Left ventricle myocardium inferior (tissue), 1 donor: ENCODE results near the gene CPPED1. TPM values are rescaled to one million over a fixed set of nuclear protein-coding genes. Genes with fewer than 3 reads are reported as not detected.

ENCODE experiments used
- DNase-seq: peaks from one replicate; pipeline ENCODE4 v3.0.0-alpha.2; 2020
- H3K27ac ChIP-seq: fragments of 200-600 bp; replicated peaks from 2 replicates; pipeline ENCODE4 v1.8.0; 2021
- H3K27me3 ChIP-seq: fragments of 200-600 bp; 2 replicates; pipeline ENCODE4 v1.8.0; 2021; ENCODE audit warnings: low read depth
- H3K36me3 ChIP-seq: fragments of 200-600 bp; 2 replicates; pipeline ENCODE4 v1.8.0; 2021
- H3K4me1 ChIP-seq: fragments of 200-600 bp; 2 replicates; pipeline ENCODE4 v1.8.0; 2021
- H3K4me3 ChIP-seq: fragments of 200-600 bp; 2 replicates; pipeline ENCODE4 v1.8.0; 2021; ENCODE audit warnings: mild to moderate bottlenecking, moderate library complexity
- H3K9me3 ChIP-seq: fragments of 200-600 bp; replicated peaks from 2 replicates; pipeline ENCODE4 v1.8.0; 2021
- CTCF ChIP-seq: fragments of 200-600 bp; IDR thresholded peaks from 2 replicates; pipeline ENCODE4 v1.8.0; 2021; ENCODE audit warnings: antibody characterized with exemption, mild to moderate bottlenecking, borderline replicate concordance
- intact Hi-C: fragments of 100-400 bp; cut with micrococcal nuclease; formaldehyde crosslinking; loops from one replicate; pipeline ENCODE4 v1.11.0; 2022
- total RNA-seq: library from RNA; stranded (reverse); fragmentation: NEBNext Ultra II Directional; extraction: Animal tissue kit (Norgen Biotek cat#: 25700); gene quantifications from one replicate; pipeline ENCODE4 v1.2.1, GENCODE V29; 2021
- donor health status: DM: no; HTN: yes; CAD: no; lungs with severe emphysema.

The CPPED1 gene
- total RNA-seq, 1 donor from 2014 or later = 12.4 TPM

DNA sequence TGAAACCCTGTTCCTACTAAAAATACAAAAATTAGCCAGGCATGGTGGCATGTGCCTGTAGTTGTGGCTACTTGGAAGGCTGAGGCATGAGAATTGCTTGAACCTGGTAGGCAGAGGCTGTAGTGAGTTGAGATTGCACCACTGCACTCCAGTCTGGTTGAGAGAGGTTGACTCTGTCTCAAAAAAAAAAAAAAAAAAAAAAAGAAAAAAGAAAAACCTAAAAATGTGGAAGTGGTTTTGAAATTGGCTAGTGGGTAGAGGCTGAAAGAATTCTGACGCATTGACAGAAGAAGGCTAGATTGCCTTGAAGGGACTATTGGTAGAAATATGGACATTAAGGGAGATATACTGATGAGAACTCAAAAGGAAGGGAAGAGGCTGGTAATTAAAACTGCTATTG is 33.6 kb upstream of the CPPED1 start:
- no peak for DNase-seq
- intact Hi-C loops = no loop called here
- Histone ChIP-seq H3K4me1 (no peaks in the 10 kb centered on the region), H3K27ac (no peak overlapping the region), H3K36me3 (no peaks in the 10 kb centered on the region), H3K27me3 (peaks cover 43% of the 10 kb centered on the region), H3K9me3 (peaks cover 32% of the 10 kb centered on the region), H3K4me3 (no peak overlapping the region)
- TF ChIP-seq CTCF = no peak

DNA sequence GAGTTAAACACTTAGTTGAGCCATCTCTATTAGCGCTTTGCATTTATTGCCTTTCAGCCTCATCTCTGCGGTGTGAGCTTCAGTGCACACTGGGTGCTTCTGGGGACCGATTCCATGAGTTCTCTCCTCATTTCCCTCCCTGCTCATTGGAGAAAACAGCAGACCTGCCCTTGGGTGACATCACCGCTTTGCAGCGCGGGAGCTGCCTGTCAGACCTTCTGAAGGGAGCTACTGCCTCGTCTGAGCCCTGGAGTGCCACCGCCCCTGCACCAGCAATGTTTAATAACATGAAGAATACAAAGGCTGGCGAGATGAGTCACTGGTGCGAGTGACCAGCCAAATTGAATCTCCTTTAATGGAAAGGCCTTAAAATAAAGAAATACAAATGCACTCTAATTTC is 30.2 kb upstream of the CPPED1 start:
- Histone ChIP-seq H3K27me3 (peaks cover 77% of the 10 kb centered on the region), H3K4me1 (no peaks in the 10 kb centered on the region), H3K36me3 (no peaks in the 10 kb centered on the region), H3K9me3 (peaks cover 27% of the 10 kb centered on the region), H3K27ac (no peak overlapping the region), H3K4me3 (no peak overlapping the region)
- intact Hi-C loops = no loop called here
- TF ChIP-seq CTCF = no peak
- no peak for DNase-seq

DNA sequence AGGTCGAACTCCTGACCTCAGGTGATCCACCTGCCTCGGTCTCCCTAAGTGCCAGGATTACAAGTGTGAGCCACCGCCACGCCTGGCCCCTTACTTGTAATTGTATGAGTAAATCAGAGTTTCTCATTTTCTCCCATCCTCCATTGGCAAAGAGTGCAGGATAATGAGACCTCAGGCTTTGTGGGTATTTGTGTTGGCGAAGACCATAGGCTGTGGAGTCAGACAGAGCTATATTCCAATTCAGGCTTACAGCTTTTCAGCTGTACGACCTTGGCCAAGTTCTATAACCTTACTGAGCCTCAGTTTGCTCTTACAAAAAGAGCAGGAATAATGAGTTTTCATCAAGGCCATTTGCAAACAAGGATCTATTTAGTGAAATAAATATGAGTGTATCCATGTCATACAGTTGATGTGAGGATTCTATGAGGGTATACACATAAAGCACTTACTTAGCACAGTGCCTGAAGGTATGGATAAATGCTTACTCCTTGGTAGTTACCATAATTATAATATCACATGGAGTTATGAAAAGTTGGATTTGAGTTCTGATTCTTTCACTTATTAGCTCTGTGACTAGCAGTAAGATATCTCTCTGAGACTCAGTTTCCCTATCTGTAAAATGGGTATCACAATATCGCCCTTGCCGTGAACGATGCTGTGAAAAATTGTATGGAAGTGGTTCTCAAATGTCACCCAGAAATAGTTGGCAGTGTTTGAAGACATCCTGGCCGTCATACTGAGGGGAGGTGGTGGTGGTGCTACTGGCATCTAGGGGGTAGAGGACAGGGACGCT is 25.6 kb upstream of the CPPED1 start:
- Histone ChIP-seq H3K36me3 (no peaks in the 10 kb centered on the region), H3K27me3 (peaks cover 74% of the 10 kb centered on the region), H3K4me3 (no peak overlapping the region), H3K4me1 (no peaks in the 10 kb centered on the region), H3K27ac (no peak overlapping the region), H3K9me3 (no peaks in the 10 kb centered on the region)
- no peak for DNase-seq
- intact Hi-C loops = no loop called here
- no peak for TF ChIP-seq CTCF

DNA sequence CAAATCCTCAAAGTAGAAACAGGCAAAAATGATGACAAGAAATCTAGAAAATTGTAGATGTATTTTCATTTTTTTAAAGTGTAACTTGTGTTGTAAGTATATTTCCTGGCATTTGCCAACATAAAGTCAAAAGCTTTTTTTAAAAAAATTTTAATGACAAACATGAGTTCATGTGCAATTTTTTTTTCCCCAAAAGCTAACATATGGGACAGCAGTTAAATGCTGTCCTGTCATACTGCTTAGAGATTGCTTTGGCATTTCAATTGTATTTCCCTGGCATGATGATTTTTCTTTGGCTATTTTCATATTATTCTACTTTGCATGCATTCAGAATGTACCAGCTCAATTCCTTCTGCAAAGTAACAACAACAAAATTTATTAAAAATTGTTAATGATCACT is 24.5 kb upstream of the CPPED1 start:
- no peak for DNase-seq
- no peak for TF ChIP-seq CTCF
- Histone ChIP-seq H3K27me3 (peaks cover 69% of the 10 kb centered on the region), H3K27ac (no peak overlapping the region), H3K36me3 (no peaks in the 10 kb centered on the region), H3K4me3 (no peak overlapping the region), H3K9me3 (no peaks in the 10 kb centered on the region), H3K4me1 (no peaks in the 10 kb centered on the region)
- intact Hi-C loops = no loop called here

- no peak for TF ChIP-seq CTCF
- no peak overlapping the region for H3K27ac ChIP-seq
- H3K9me3 ChIP-seq = no peaks in the 10 kb centered on the region
- intact Hi-C loops = no loop called here
- peaks cover 52% of the 10 kb centered on the region for H3K27me3 ChIP-seq
- DNase-seq = no peak
- H3K4me3 ChIP-seq = no peak overlapping the region
- H3K4me1 ChIP-seq = no peaks in the 10 kb centered on the region
- H3K36me3 ChIP-seq = no peaks in the 10 kb centered on the region
These were observed 22.9 kb upstream of the CPPED1 start for GRCh38 chr16:12826559-12826958.
